HG03196 (cell line): ENCODE measurements around the gene IFITM1.
"Not testable (repeated sequence)": the region's sequence is repeated elsewhere in the genome, so short reads cannot be mapped to it uniquely, and the experiment has no call there.

ENCODE experiments used
- ATAC-seq: cut with Tn5 transposase; IDR thresholded peaks from one replicate; pipeline ENCODE4 v1.9.1; 2021; ENCODE audit not compliant: unreplicated experiment

The IFITM1 gene

GRCh38 chr11:340539-341512 lies 27.0 kb downstream of the IFITM1 start:
- ATAC-seq, result no peak

GRCh38 chr11:342328-342727 lies 28.5 kb downstream of the IFITM1 start:
- no peak for ATAC-seq

DNA sequence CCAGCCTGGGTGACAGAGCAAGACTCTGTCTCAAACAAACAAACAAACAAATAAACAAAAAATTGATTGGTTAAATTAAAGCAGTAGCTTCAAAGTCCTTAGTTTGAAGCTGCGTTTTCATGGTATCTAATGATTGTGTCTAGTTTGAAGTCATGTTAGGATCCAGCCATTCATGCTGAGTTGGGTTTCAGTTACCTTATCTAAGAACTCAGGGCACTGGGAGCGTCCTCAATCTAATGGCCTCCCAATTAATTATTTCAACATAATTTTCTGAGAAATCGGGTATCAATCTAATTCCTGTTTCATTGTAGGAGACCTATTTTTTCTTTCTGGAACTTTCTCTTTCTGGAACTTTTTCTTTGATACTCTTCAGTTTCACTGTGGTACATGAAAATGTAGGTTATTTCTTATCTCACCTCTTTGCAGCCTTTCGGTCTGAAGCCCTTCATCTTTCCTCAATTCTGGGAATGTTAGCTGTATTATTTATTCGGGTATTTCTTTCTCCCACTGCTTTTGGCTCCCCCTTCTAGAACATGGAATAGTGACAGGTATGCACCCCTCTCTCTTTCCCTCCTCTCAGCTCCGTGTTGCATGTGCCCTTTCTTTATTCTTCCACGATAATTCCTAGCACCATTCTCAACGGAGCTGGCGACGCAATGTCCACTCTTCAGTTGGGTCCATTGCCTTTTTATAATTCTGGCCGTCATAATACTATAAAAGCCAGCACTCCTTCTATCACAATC lies 31.2 kb downstream of the IFITM1 start:
- ATAC-seq, result no peak

DNA sequence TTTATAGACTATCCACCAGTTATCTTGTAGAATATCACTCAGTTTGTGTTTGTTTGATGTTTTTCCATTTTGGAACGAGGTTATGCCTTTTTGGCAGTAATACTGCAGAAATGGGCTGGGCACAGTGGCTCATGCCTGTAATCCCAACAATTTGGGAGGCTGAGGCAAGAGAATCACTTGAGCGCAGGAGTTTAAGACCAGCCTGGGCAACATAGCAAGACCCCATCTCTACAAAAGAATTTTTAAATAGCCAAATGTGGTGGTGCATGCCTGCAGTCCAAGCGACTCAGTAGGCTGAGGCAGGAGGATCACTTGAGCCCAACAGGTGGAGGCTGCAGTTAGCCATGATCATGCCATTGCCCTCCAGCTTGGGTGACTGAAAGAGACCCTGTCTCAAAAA lies 32.7 kb downstream of the IFITM1 start:
- no peak for ATAC-seq

DNA sequence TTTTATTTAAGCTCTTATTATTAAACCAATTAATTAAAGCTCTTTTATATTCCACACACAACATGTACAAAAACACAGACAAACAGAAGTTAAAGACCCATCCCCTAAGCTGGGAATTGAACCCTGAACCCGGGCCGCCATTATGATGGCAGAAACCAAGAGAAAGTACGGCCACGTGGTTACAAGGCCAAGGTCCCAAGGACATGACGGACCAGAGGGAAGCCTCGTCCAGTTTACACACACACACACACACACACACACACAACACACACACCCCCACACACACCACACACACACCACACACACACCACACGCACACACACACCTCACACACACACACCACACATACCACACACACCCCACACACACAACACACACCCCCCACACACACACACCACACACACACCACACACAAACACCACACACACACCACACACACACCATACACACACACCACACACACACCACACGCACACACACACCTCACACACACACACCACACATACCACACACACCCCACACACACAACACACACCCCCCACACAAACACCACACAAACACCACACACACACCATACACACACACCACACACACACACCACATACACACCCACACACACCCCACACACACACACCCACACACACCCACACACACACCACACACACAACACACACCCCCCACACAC lies 35.6 kb downstream of the IFITM1 start:
- ATAC-seq, result not testable (repeated sequence)

DNA sequence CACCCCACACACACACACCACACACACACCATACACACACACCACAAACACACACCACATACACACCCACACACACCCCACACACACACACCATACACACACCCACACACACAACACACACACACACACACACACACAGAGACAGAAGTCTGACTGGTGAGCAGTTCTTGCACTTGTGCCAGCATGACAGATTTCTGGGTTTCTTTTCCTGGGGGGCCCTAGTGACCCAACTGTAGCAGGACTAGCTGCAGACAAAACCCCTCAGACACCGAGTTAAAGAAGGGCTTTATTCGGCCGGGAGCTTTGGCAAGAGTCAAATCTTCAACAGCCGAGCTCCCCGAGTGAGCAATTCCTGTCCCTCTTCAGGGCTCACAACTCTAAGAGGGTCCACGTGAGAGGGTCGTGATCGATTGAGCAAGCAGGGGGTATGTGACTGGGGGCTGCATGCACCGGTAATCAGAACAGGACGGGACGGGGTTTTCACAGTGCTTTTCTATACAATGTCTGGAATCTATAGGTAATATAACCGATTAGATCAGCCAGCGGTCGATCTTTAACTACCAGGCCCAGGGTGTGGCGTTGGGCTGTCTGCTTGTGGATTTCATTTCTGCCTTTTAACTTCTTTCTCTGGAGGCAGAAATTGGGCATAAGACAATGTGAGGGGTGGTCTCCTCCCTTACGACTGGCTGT lies 36.3 kb downstream of the IFITM1 start:
- not testable (repeated sequence) for ATAC-seq

GRCh38 chr11:350723-351255 lies 36.9 kb downstream of the IFITM1 start:
- peak; percentile 40 for ATAC-seq

DNA sequence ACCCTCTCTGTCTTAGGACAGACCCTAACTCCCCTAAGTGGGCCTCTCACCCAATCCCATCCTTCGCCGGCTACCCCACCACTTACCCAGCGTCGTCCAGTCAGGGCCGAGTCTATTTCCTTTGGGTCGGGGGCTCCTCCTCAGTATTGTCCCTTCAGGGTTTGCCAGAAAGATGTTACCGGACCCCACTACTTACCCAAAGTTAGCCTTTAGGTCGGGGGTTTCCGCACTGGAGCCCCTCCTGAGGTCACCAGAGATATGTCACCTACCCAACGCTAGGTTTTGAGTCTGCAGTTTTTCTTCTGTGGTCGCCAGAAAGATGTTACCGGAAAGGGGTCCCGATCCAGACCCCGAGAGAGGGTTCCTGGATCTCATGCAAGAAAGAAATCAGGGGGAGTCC lies 37.6 kb downstream of the IFITM1 start:
- ATAC-seq, result no peak

DNA sequence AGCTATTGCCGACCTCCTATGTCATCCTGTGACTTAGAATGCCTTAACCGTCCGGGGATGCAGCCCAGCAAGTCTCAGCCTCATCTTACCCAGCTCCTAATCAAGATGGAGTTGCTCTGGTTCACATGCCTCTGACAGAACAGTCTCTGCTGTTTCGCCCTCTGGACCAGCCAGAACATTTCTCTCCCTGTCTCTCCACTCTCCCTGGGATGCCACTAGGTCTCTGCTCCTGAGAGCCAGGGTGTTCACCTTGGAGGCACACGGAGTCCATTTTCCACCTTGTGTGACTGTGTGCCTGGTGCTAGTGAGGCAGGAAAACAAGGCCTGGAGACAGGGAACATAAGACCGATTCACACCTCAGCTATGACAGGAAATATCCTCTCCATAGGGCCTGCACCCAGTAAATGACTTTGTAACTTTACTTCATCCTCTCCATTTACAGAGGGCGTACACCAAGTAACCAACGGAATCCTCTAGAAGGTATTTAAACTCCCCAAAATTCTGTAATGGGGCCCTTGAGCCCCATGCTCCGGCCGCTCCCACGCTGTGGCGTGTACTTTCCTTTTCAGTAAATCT lies 38.7 kb downstream of the IFITM1 start:
- no peak for ATAC-seq

GRCh38 chr11:353179-353873 lies 39.5 kb downstream of the IFITM1 start:
- no peak for ATAC-seq

GRCh38 chr11:355581-356458 lies 42.0 kb downstream of the IFITM1 start:
- peak; percentile 65 for ATAC-seq

DNA sequence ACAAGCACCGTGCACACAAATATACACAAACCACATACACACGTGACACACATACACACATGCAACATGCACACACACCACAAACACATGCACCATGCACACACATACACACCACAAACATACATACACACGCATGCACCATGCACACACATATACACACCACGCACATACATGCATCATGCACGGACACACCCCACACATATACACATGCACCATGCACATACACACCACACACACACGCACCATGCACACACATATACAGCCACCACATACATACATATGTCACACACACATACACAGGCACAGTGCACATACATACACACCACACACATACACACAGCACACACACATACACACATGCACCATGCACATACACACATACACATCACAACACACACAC lies 42.8 kb downstream of the IFITM1 start:
- no peak for ATAC-seq

GRCh38 chr11:357582-357981 lies 43.7 kb downstream of the IFITM1 start:
- no peak for ATAC-seq

GRCh38 chr11:358129-358800 lies 44.4 kb downstream of the IFITM1 start:
- no peak for ATAC-seq

DNA sequence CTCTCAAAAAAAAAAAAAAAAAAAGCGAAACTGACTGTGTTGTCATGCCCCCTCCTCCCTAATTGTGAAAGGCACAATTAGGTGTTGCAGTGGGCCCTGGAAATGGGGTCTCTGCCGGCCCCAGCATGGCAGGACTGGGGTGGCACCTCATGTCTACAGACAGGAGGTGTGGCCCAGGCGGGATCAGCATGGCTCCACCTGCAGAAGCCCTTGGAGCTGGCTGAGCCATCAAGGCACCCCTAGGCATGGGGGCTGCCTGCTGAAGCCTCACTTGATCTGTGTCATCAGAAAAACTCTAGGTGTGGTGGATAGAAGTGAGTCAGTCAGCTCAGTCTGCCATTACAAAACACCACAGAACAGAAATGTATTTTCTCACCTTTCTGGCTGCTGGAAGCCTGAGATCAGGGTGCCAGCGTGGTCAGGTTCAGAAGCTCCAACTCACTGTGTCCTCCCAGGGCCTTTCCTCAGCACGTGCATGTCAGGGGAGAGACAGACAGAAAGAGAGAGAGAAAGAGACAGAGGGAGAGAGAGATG lies 45.4 kb downstream of the IFITM1 start:
- ATAC-seq, result no peak

DNA sequence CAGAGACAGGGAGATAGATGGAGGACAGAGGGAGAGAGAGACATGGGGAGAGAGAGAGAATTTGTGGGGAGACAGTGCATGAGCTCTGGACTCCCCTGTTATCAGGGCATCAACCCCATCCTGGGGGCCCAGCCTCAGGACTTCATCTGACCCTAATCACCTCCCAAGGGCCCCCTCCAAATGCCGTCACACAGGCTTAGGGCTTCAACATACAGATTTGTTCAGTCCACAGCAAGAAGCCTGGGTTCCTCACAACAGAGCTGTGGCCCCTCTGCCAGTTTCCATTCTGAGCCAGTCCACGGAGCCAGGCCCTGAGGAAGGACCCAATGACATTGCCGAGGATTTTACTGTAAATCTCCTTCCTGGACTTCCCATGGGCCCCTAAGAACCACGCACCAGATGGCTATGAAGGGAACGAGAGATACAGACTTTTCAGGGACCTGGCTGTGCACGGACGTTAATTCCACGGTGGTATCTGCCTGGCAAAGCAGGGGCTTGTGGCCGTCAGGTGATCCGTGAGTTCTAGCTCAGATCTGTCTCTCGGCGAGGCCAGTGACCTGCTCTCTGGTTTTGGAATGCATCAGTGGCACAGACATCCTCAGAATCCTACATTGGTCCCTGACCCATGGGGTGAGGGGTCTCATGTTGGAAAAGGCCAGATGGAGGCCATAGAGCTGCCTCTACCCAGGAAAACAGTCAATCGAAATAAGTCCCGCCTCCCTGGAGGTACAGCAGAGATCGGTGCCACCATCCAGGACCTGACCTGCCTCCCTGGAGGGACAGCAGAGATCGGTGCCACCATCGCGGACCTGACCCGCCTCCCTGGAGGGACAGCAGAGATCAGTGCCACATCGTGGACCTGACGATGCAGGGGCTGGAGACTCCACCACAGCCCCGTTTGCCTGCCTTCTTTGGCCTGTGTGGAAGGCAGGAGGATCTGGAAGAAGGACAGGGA lies 46.8 kb downstream of the IFITM1 start:
- ATAC-seq, result no peak
